Uterus (tissue), 2 donors: ENCODE measurements around the gene TFEC.

Source experiments
- CTCF ChIP-seq, 4 experiments: fragments of 200-600 bp in 2 of 4; fragments of 450-650 bp in 2 of 4; sonication (generic) in 2 of 4; IDR thresholded peaks; one replicate each; pipeline ENCODE4 v1.5.1; 2016 to 2019; ENCODE audit warnings: antibody characterized with exemption in 4 of 4, mild to moderate bottlenecking in 2 of 4, moderate library complexity in 1 of 4
- POLR2A ChIP-seq, 2 donors: fragments of 450-650 bp; IDR thresholded peaks; one replicate each; pipeline ENCODE4 v1.6.1; 2016; ENCODE audit warnings: antibody characterized with exemption in 2 of 2, mild to moderate bottlenecking in 1 of 2, moderate library complexity in 1 of 2

DNA sequence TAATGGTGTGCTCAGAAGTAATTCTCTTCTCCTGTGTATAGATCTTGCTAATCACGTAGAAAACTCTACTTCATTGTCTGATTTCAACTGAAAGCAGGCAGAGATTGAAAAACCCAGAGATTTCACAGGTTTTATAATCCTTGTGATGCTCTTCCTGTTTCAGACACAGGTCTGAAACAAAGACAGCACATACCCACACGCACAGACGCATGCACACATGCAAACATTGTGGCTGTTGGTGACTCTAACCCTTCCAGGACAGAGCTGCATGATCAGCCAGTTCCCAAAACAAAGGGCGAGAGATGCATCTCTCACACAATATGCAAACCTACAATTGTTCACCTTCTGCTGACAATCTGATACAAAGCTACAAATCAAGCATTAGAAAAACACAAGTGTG lies 11.1 kb upstream of the TFEC start:
- no peak for TF ChIP-seq CTCF (IDR thresholded peaks at IDR 0.05)
- TF ChIP-seq POLR2A (IDR thresholded peaks at IDR 0.05), result no peak
